ENCODE measurements around the gene ARHGAP22. TPM values are rescaled to one million over a fixed set of nuclear protein-coding genes. Genes with fewer than 3 reads are reported as not detected.

Gene ARHGAP22
- total and polyA plus RNA-seq, 11 donors = 1.1 to 9.5 (median 2.8) TPM

DNA sequence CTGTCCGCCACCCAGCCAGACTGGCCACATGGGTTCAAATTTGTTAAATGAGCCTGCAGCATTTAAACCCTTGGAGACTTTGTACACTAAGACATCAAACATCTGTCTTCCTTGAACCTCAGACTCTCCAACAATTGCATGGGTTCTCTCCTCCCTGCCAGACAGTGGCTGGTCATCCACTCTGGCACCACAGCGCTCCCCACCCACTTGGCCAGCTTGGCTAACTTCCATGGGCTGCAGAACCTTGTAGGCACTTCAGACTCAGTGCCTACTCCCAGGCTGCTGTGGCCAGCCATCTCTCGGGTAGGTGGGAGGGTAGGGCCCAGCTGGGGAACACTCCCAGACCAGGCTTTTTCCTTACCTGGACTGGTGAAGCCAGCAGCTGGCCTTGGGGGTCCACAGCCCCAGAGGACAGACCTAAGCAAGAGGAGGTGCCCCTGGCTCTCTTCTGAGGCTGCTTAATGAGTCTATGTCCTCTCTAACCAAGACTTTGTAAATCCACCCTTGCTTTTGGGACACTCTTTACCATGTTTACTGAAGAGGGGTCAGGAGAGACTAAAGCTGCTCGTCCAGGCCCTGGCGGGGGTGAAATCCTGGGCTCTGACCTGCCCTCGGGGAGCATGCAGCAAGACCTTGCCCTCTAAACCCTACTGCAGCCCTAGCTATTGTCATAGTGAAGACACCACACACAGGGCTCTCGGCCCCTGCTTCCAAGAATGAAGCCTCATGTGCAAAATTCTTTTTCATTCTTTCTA lies 82.7 kb downstream of the ARHGAP22 start:
- TF ChIP-seq, protein P1, sequence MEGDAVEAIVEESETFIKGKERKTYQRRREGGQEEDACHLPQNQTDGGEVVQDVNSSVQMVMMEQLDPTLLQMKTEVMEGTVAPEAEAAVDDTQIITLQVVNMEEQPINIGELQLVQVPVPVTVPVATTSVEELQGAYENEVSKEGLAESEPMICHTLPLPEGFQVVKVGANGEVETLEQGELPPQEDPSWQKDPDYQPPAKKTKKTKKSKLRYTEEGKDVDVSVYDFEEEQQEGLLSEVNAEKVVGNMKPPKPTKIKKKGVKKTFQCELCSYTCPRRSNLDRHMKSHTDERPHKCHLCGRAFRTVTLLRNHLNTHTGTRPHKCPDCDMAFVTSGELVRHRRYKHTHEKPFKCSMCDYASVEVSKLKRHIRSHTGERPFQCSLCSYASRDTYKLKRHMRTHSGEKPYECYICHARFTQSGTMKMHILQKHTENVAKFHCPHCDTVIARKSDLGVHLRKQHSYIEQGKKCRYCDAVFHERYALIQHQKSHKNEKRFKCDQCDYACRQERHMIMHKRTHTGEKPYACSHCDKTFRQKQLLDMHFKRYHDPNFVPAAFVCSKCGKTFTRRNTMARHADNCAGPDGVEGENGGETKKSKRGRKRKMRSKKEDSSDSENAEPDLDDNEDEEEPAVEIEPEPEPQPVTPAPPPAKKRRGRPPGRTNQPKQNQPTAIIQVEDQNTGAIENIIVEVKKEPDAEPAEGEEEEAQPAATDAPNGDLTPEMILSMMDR (IDR thresholded peaks at IDR 0.05) = no peak
- no peak for TF ChIP-seq POLR2A (IDR thresholded peaks at IDR 0.05)
- ATAC-seq (no peak), DNase-seq (no peak)
- Histone ChIP-seq H3K27me3 (peaks cover 0 to 25% (median 0%) of the 10 kb centered on the region in 9 donors), H3K36me3 (no peaks in the 10 kb centered on the region), H3K4me1 (peaks cover 0 to 36% (median 11%) of the 10 kb centered on the region in 12 donors), H3K9me3 (peaks cover 0 to 3% (median 0%) of the 10 kb centered on the region in 12 donors), H3K27ac (no peak overlapping the region), H3K4me3 (no peak overlapping the region)
- 87 to 96% (median 91%) methylated on average over 7 of the region's 7 CpGs for WGBS, 4 donors
- intact Hi-C loops (cut with DNase I) = no loop called here

- H3K27ac ChIP-seq = no peak overlapping the region
- intact Hi-C loops (cut with DNase I) = no loop called here
- DNase-seq = no peak
- WGBS, 4 donors = 89 to 98% (median 95%) methylated on average over 7 of the region's 7 CpGs
- H3K9me3 ChIP-seq = peaks cover 0 to 17% (median under 1%) of the 10 kb centered on the region in 12 donors
- H3K4me3 ChIP-seq = no peak overlapping the region
- H3K27me3 ChIP-seq = peaks cover 0 to 25% (median 0%) of the 10 kb centered on the region in 9 donors
- H3K36me3 ChIP-seq = no peaks in the 10 kb centered on the region
- TF ChIP-seq, protein P1 (IDR thresholded peaks at IDR 0.05) = no peak
- no peak for TF ChIP-seq POLR2A (IDR thresholded peaks at IDR 0.05)
- H3K4me1 ChIP-seq = peaks cover 0 to 43% (median 9%) of the 10 kb centered on the region in 12 donors
- no peak for ATAC-seq
Observed at GRCh38 chr10:48520594-48520993, 84.3 kb downstream of the ARHGAP22 start.

- Histone ChIP-seq H3K4me3 (no peak overlapping the region), H3K9me3 (peaks cover 0 to 21% (median 5%) of the 10 kb centered on the region in 12 donors), H3K27ac (no peak overlapping the region), H3K36me3 (no peaks in the 10 kb centered on the region), H3K4me1 (peaks cover 0 to 43% (median 9%) of the 10 kb centered on the region in 12 donors), H3K27me3 (peaks cover 0 to 24% (median 0%) of the 10 kb centered on the region in 9 donors)
- TF ChIP-seq, protein P1 (IDR thresholded peaks at IDR 0.05) = no peak
- TF ChIP-seq POLR2A (IDR thresholded peaks at IDR 0.05) = no peak
- WGBS, 4 donors = 59 to 97% (median 87%) methylated on average over 3 of the region's 3 CpGs
- intact Hi-C loops (cut with DNase I) = no loop called here
- DNase-seq (no peak), ATAC-seq (no peak)
Observed at GRCh38 chr10:48520184-48520506, 84.7 kb downstream of the ARHGAP22 start.

GRCh38 chr10:48519481-48520183 lies 85.2 kb downstream of the ARHGAP22 start:
- Histone ChIP-seq H3K4me3 (no peak overlapping the region), H3K36me3 (no peaks in the 10 kb centered on the region), H3K4me1 (peaks cover 0 to 43% (median 9%) of the 10 kb centered on the region in 12 donors), H3K9me3 (peaks cover 0 to 26% (median 11%) of the 10 kb centered on the region in 12 donors), H3K27me3 (peaks cover 0 to 19% (median 0%) of the 10 kb centered on the region in 9 donors), H3K27ac (no peak overlapping the region)
- no peak for TF ChIP-seq POLR2A (IDR thresholded peaks at IDR 0.05)
- TF ChIP-seq, protein P1 (IDR thresholded peaks at IDR 0.05) = no peak
- DNase-seq (no peak), ATAC-seq (no peak)
- 86 to 93% (median 90%) methylated on average over 12 of the region's 12 CpGs for WGBS, 4 donors
- intact Hi-C loops (cut with DNase I) = no loop called here

Data from heart left ventricle (tissue), 16 donors.